GM10248 (cell line): Measurements from ENCODE around the gene CABS1.

ENCODE experiments used
- CTCF ChIA-PET: fragments of 300-600 bp; sonication (Branson Sonifier 250); formaldehyde crosslinking; extraction: SDS; loops from one replicate; lab custom pipeline; 2021; ENCODE audit warnings: antibody characterized with exemption; lab: Yijun Ruan, JAX
- POLR2A ChIA-PET: fragments of 350-650 bp; sonication (Branson Sonifier 250); formaldehyde crosslinking; extraction: SDS; loops from one replicate; lab custom pipeline; 2020; ENCODE audit warnings: antibody characterized with exemption; lab: Yijun Ruan, JAX
- DNase-seq: peaks from one replicate; pipeline ENCODE4 v3.0.0; 2012; ENCODE audit errors: extremely low spot score
- CTCF ChIP-seq: IDR thresholded peaks from 2 replicates; pipeline ENCODE4 v1.5.1; 2012; ENCODE audit warnings: mild to moderate bottlenecking, low read depth; ENCODE audit errors: extremely low read depth, missing control alignments, control extremely low read depth

CABS1 gene

DNA sequence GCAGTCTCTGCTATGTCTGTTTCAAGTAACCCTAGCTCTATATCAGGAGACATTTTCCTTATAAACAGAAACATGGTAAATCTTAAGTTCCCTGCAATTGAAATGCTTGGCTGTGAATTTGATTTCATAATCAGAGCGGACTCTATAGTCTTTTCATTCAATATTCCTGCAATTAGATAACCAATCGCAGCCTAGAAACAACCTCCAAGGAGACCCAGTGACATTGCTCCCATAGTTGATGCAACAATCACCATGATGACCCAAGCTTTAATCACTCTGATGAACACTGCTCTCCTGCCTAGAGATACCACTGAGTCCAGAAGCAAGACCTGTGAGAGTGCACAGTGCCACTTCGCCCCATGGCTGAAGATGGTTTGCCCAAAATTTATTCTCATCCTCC, at the start of gene CABS1:
Gene CABS1, plus strand, starts transcription at position 301 of the 400 bp plus-strand sequence. Its CDS starts 59 bp downstream, at position 360.
- CTCF ChIA-PET, result interaction anchor here (1.1 kb wide), 3 partner anchors 9 to 29 kb away, joined by 3 read pairs; no protein-coding TSS in a partner anchor
- DNase-seq, result no peak
- POLR2A ChIA-PET, result no interaction called here
- TF ChIP-seq CTCF, result no peak

DNA sequence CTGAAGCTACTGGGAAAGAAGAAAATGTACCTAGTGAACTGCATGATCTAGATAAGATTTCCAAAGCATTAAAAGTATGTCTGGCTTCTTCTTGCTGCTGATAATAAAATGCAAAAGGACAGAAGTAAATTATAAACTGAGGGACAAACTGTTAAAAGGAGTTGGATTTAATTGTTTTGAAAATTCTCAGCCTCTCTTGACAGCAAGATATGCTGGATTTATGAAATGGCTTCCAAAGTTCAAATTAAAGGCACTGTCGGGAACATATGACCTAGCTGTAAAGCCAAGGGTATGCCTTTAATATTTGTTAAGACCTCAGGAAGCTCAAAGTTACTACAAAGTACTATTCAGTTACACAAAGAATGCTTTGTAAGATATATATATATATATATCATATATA, 46.1 kb upstream of the CABS1 start:
- no peak for DNase-seq
- POLR2A ChIA-PET, result no interaction called here
- CTCF ChIA-PET, result interaction anchor here (1.0 to 2.0 kb wide), 4 partner anchors 17 to 216 kb away, joined by 3 to 6 read pairs (median 4); no protein-coding TSS in a partner anchor
- no peak for TF ChIP-seq CTCF

- no peak for TF ChIP-seq CTCF
- POLR2A ChIA-PET, result no interaction called here
- no peak for DNase-seq
- CTCF ChIA-PET, result interaction anchor here (0.9 kb wide), 1 partner anchor 22 kb away, joined by 4 read pairs; no protein-coding TSS in a partner anchor
Measured at GRCh38 chr4:70291341-70291740, 43.4 kb upstream of the CABS1 start.

- CTCF ChIA-PET, result interaction anchor here (0.7 to 1.0 kb wide), 2 partner anchors 9 to 16 kb away, joined by 3 read pairs; no protein-coding TSS in a partner anchor
- no peak for TF ChIP-seq CTCF
- no peak for DNase-seq
- POLR2A ChIA-PET, result no interaction called here
Measured at GRCh38 chr4:70297576-70297975, 37.2 kb upstream of the CABS1 start.

DNA sequence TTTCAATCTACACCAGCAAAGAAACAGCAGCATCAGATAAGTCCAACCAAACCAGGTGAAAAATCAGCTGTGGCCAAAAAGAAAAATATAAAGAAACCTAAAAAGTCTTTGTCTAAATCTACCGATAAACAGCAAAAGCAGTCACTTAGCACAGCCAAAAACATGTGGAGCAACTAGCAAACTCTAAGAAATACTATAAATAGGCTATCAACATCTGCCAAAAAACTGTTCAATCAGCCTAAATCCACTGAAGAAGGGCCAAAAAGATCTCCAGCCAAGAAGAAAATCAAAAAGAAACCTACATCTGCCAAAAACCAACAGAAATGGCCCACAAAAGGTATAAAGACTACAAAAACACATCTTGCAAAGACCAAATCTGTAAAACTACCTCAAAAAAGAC, 36.7 kb upstream of the CABS1 start:
- CTCF ChIA-PET, result interaction anchor here (0.7 to 1.0 kb wide), 2 partner anchors 8 to 15 kb away, joined by 3 read pairs; no protein-coding TSS in a partner anchor
- no peak for TF ChIP-seq CTCF
- POLR2A ChIA-PET, result no interaction called here
- no peak for DNase-seq

GRCh38 chr4:70299643-70300042, 35.1 kb upstream of the CABS1 start:
- DNase-seq, result no peak
- no peak for TF ChIP-seq CTCF
- CTCF ChIA-PET, result interaction anchor here (2.4 kb wide), 1 partner anchor 14 kb away, joined by 13 read pairs; no protein-coding TSS in a partner anchor
- POLR2A ChIA-PET, result no interaction called here
